Common myeloid progenitor, CD34-positive (primary cell): ENCODE data around the gene VWDE.

ENCODE experiments used
- CTCF ChIA-PET: fragments of 350-600 bp; sonication (Branson Sonifier 250); formaldehyde crosslinking; loops from one replicate; lab custom pipeline; 2021; ENCODE audit warnings: antibody characterized with exemption; lab: Charles Lee
- POLR2A ChIA-PET: fragments of 350-600 bp; sonication (Branson Sonifier 250); formaldehyde crosslinking; loops from one replicate; lab custom pipeline; 2021; ENCODE audit warnings: antibody characterized with exemption; lab: Charles Lee
- DNase-seq, 3 donors: peaks; one replicate each; pipeline versions ENCODE4 v3.0.0 to v3.0.0-alpha.2; 2013
- H3K27ac ChIP-seq, 2 experiments: 1 replicate in 1 of 2; 2 replicates in 1 of 2; pipeline ENCODE4 v1.7.0; 2013; ENCODE audit warnings: inconsistent platforms in 2 of 2, low read length in 2 of 2, mild to moderate bottlenecking in 2 of 2, low read depth in 1 of 2, moderate library complexity in 1 of 2; ENCODE audit not compliant: severe bottlenecking in 2 of 2, insufficient read depth in 1 of 2, poor library complexity in 1 of 2
- H3K27me3 ChIP-seq, 5 experiments: replicated peaks in 2 of 5; 1 replicate in 3 of 5; 2 replicates in 2 of 5; pipeline versions ENCODE4 v1.6.1 to v1.7.0; 2013; ENCODE audit warnings: low read length in 4 of 5, mild to moderate bottlenecking in 2 of 5, moderate library complexity in 2 of 5, inconsistent platforms in 1 of 5; ENCODE audit not compliant: insufficient read depth in 5 of 5, control insufficient read depth in 4 of 5
- H3K36me3 ChIP-seq, 4 experiments: 1 replicate in 2 of 4; 2 replicates in 2 of 4; pipeline versions ENCODE4 v1.6.1 to v1.7.0; 2013; ENCODE audit warnings: low read length in 3 of 4, control low read depth in 1 of 4, mild to moderate bottlenecking in 1 of 4; ENCODE audit not compliant: control insufficient read depth in 4 of 4, insufficient read depth in 4 of 4
- H3K4me1 ChIP-seq, 4 experiments: 1 replicate in 3 of 4; 2 replicates in 1 of 4; pipeline versions ENCODE4 v1.6.1 to v1.7.1; 2013; ENCODE audit warnings: low read length in 3 of 4, mild to moderate bottlenecking in 3 of 4, control low read depth in 1 of 4, inconsistent platforms in 1 of 4, moderate library complexity in 1 of 4; ENCODE audit not compliant: control insufficient read depth in 4 of 4, insufficient read depth in 4 of 4; ENCODE audit errors: control extremely low read depth in 1 of 4
- H3K4me3 ChIP-seq, 7 experiments: 1 replicate in 4 of 7; 2 replicates in 3 of 7; pipeline versions ENCODE4 v1.5.1 to v1.7.0; 2013; ENCODE audit warnings: mild to moderate bottlenecking in 7 of 7, low read length in 6 of 7, moderate library complexity in 6 of 7, inconsistent platforms in 2 of 7, low read depth in 2 of 7, control low read depth in 1 of 7; ENCODE audit not compliant: insufficient read depth in 4 of 7, control insufficient read depth in 1 of 7; ENCODE audit errors: extremely low read depth in 1 of 7
- H3K9me3 ChIP-seq, 5 experiments: 1 replicate in 4 of 5; 2 replicates in 1 of 5; pipeline versions ENCODE4 v1.6.1 to v1.7.1; 2013; ENCODE audit warnings: low read length in 4 of 5, mild to moderate bottlenecking in 2 of 5, inconsistent platforms in 1 of 5, low read depth in 1 of 5, moderate library complexity in 1 of 5; ENCODE audit not compliant: control insufficient read depth in 4 of 5, insufficient read depth in 2 of 5; ENCODE audit errors: control extremely low read depth in 1 of 5
- WGBS: methylation state at CpG from one replicate; pipeline ENCODE4 v1.1.5; 2013; ENCODE audit not compliant: insufficient coverage; 5-methylcytosine and 5-hydroxymethylcytosine counted together

Gene VWDE

GRCh38 chr7:12291870-12292269 is 111.8 kb downstream of the VWDE start:
- peaks cover 0 to 24% (median 13%) of the 10 kb centered on the region in 5 experiments for H3K9me3 ChIP-seq
- CTCF ChIA-PET, result interaction anchor here (0.6 kb wide), 1 partner anchor 10 kb away, joined by 3 read pairs; no protein-coding TSS in a partner anchor
- 92% methylated on average over 1 of the region's 1 CpG for WGBS
- DNase-seq, result no peak
- no peaks in the 10 kb centered on the region for H3K36me3 ChIP-seq
- peaks cover 0 to 4% (median 0%) of the 10 kb centered on the region in 4 experiments for H3K4me1 ChIP-seq
- no peak overlapping the region for H3K27ac ChIP-seq
- POLR2A ChIA-PET, result no interaction called here
- no peak overlapping the region for H3K4me3 ChIP-seq
- no peaks in the 10 kb centered on the region for H3K27me3 ChIP-seq

- no peaks in the 10 kb centered on the region for H3K36me3 ChIP-seq
- CTCF ChIA-PET, result no interaction called here
- no peak overlapping the region for H3K4me3 ChIP-seq
- POLR2A ChIA-PET, result no interaction called here
- no peak overlapping the region for H3K27ac ChIP-seq
- H3K27me3 ChIP-seq, result no peaks in the 10 kb centered on the region
- WGBS, result 100% methylated on average over 1 of the region's 1 CpG
- H3K4me1 ChIP-seq, result peaks cover 0 to 4% (median 0%) of the 10 kb centered on the region in 4 experiments
- peaks cover 0 to 24% (median 13%) of the 10 kb centered on the region in 5 experiments for H3K9me3 ChIP-seq
- DNase-seq, result no peak
Measured at GRCh38 chr7:12290761-12291160, 112.9 kb downstream of the VWDE start.

GRCh38 chr7:12289996-12290395 is 113.7 kb downstream of the VWDE start:
- no peak for DNase-seq
- POLR2A ChIA-PET, result no interaction called here
- Histone ChIP-seq H3K4me3 (no peak overlapping the region), H3K4me1 (peaks cover 0 to 4% (median 0%) of the 10 kb centered on the region in 4 experiments), H3K9me3 (peaks cover 0 to 24% (median 13%) of the 10 kb centered on the region in 5 experiments), H3K36me3 (no peaks in the 10 kb centered on the region), H3K27ac (no peak overlapping the region), H3K27me3 (no peaks in the 10 kb centered on the region)
- WGBS, result 70% methylated on average over 6 of the region's 6 CpGs
- CTCF ChIA-PET, result no interaction called here

GRCh38 chr7:12287901-12288300 is 115.8 kb downstream of the VWDE start:
- Histone ChIP-seq H3K36me3 (no peaks in the 10 kb centered on the region), H3K9me3 (peaks cover 0 to 24% (median 12%) of the 10 kb centered on the region in 5 experiments), H3K27ac (no peak overlapping the region), H3K4me1 (no peaks in the 10 kb centered on the region), H3K4me3 (no peak overlapping the region), H3K27me3 (no peaks in the 10 kb centered on the region)
- WGBS, result no CpG with 5 or more reads among the region's 1 CpG
- DNase-seq, result no peak
- ChIA-PET POLR2A (no interaction called here), CTCF (interaction anchor here (1.2 kb wide), 1 partner anchor 8 kb away, joined by 3 read pairs; no protein-coding TSS in a partner anchor)

GRCh38 chr7:12281038-12281437 is 122.6 kb downstream of the VWDE start:
- POLR2A ChIA-PET, result no interaction called here

More at GRCh38 chr7:12281038-12281437, 122.6 kb downstream of the VWDE start:
- Histone ChIP-seq H3K27me3 (no peaks in the 10 kb centered on the region), H3K36me3 (no peaks in the 10 kb centered on the region), H3K4me1 (no peaks in the 10 kb centered on the region), H3K27ac (no peak overlapping the region), H3K4me3 (no peak overlapping the region), H3K9me3 (peaks cover 0 to 8% (median 2%) of the 10 kb centered on the region in 5 experiments)
- CTCF ChIA-PET, result no interaction called here
- WGBS, result 80% methylated on average over 1 of the region's 1 CpG
- DNase-seq, result no peak
